Measurements from ENCODE around the gene CHST15.

Gene CHST15

DNA sequence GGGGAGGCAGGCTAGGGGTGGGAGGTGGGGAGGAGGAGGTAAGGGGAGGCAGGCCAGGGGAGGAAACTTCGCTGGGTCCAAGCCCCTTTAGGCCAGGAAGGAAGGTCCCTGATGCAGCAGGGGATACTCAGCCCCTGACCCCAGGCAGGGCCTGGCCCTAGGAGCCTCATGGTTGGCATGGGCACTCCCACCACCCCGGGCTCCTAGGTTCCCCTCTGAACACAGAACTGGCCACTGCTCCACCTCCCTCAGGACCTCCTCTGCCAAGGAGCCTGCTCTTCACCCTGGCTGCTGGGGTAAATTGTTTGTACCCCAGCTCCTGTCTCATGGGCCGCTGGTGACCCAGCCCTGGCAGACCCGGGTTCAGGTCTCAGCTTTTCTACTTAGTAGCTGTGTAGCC lies 25.8 kb upstream of the CHST15 start:
- TF ChIP-seq, protein P1, sequence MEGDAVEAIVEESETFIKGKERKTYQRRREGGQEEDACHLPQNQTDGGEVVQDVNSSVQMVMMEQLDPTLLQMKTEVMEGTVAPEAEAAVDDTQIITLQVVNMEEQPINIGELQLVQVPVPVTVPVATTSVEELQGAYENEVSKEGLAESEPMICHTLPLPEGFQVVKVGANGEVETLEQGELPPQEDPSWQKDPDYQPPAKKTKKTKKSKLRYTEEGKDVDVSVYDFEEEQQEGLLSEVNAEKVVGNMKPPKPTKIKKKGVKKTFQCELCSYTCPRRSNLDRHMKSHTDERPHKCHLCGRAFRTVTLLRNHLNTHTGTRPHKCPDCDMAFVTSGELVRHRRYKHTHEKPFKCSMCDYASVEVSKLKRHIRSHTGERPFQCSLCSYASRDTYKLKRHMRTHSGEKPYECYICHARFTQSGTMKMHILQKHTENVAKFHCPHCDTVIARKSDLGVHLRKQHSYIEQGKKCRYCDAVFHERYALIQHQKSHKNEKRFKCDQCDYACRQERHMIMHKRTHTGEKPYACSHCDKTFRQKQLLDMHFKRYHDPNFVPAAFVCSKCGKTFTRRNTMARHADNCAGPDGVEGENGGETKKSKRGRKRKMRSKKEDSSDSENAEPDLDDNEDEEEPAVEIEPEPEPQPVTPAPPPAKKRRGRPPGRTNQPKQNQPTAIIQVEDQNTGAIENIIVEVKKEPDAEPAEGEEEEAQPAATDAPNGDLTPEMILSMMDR (IDR thresholded peaks at IDR 0.05; ENCODE audit: control insufficient read depth, insufficient read depth, low read depth, low read length, missing control alignments), result no peak
- no peak for DNase-seq (ENCODE audit: low read depth)
- H3K4me3 ChIP-seq (ENCODE audit: control insufficient read depth, low read depth, low read length), result no peak overlapping the region

DNA sequence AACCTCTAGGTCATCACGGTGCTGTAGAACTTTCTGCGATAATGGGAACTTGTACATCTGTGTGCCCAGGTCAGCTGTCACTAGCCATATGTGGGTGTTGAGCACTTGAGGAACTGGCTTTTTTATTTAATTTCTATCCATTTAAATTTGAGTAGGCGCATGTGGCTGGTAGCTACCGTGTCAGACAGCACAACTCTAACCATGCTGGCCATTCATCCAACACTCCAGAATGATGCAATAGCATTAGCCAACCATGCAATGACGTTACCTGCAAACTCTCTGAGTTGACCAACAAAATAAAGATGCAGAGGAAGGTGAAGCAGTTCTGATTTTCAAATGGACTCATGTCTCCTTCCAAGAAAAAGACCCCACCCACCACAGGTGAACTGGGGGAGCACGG lies 24.4 kb upstream of the CHST15 start:
- no peak overlapping the region for H3K4me3 ChIP-seq (ENCODE audit: control insufficient read depth, low read depth, low read length)
- no peak for DNase-seq (ENCODE audit: low read depth)
- TF ChIP-seq, protein P1 (IDR thresholded peaks at IDR 0.05; ENCODE audit: control insufficient read depth, insufficient read depth, low read depth, low read length, missing control alignments), result no peak

DNA sequence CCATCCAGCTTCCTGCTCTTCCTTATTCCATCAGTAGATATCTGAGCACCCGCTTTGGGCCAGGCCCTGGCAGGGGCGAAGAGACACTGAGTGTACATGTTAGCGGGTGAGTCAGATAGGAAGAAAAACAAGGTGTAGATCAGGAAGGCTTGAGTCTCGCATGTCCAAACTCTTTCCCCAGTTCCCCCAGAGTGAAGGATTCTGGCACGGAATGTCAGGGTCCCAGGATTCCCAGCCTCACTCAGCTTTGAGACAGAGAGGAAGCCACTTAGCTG lies 24.1 kb upstream of the CHST15 start:
- TF ChIP-seq, protein P1 (IDR thresholded peaks at IDR 0.05; ENCODE audit: control insufficient read depth, insufficient read depth, low read depth, low read length, missing control alignments), result no peak
- H3K4me3 ChIP-seq (ENCODE audit: control insufficient read depth, low read depth, low read length), result no peak overlapping the region
- no peak for DNase-seq (ENCODE audit: low read depth)

DNA sequence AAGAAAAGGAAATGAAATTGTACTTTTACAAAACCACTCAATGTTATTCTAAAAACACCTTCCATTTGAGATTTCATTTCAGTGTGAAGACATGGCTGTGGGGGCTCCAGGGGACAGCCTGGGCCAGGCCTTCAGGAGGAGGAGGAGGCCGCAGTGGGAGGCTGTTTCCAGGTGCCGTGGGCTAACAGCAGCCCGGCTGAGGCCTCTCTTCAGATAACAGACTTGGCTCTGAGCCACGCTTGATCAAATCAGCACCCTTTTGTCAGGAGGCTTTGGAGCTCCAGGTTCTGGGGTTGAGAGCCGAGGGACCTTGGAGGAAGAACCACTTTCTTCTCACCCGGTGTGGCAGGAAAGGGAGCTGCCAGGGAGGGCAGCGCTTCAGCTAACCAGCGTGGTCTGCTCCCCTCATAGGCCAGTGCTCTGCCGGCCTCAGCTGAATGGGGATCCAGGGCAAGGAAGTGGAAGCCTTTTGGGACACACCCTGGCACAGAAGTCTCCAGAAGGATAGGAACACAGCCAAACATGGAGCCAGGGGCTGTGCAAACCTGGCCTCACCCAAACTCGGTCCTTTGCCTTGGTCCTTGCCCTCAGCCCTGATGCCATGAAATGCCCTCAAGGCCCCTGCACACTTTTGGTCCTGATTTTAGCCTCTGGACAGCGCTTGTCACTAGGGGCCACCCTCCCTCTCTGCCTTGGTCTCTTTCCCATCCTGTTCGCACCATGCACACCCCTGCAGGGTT lies 23.5 kb upstream of the CHST15 start:
- no peak for DNase-seq (ENCODE audit: low read depth)
- TF ChIP-seq, protein P1 (IDR thresholded peaks at IDR 0.05; ENCODE audit: control insufficient read depth, insufficient read depth, low read depth, low read length, missing control alignments), result no peak

DNA sequence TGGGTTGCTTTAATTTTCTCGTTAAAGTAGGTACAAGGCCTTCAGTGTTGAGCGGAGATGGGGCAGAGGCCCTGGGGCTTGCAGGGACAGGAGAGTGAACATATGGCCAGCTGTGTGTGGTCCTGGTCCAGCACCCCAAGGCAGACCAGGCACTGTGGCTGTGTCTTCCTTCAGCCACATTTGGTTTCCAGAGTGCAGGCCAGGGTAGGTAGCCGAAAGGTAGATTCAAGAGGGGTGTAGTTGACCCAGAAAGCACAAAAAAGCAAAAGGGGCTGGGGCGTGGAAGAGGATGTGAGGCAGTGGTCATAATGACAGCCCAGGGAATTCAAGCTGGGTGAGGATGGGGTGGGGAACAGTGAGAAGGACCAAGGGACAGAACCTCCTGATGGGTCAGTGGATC lies 21.3 kb upstream of the CHST15 start:
- TF ChIP-seq, protein P1 (IDR thresholded peaks at IDR 0.05; ENCODE audit: control insufficient read depth, insufficient read depth, low read depth, low read length, missing control alignments), result no peak
- H3K4me3 ChIP-seq (ENCODE audit: control insufficient read depth, low read depth, low read length), result no peak overlapping the region

More for the DNA sequence above, 23.5 kb upstream of the CHST15 start:
- H3K4me3 ChIP-seq (ENCODE audit: control insufficient read depth, low read depth, low read length), result no peak overlapping the region

DNA sequence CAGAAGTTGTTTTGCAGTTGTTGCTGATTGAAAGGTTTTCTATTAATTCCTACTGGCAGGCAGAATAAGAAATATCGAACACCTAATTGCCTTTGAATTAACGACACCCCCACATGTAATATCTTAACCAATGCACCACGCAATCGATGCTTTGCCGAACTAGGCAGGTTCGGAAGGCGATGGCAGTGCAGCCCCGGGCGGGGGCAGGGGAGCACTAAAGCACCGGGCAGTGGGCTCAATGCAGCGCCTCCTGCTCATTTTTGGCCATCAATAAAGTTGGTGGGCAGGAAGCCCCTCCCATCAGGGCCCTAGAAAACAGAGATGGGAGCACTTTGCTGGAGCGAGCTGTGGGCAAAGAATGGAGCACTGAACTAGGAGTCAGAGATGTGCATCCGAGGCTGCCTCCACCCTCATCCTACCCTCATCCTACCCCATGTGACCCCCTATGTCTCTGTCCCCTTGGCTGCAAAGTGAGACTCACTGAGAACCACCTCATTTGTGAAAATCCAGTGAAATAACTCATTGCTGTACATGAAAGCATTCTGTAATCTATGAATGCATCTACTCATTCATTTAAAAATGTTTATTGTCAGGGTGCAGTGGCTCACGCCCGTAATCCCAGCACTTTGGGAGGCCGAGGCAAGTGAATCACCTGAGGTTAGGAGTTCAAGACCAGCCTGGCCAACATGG lies 19.6 kb upstream of the CHST15 start:
- TF ChIP-seq, protein P1 (IDR thresholded peaks at IDR 0.05; ENCODE audit: control insufficient read depth, insufficient read depth, low read depth, low read length, missing control alignments), result no peak
- DNase-seq (ENCODE audit: low read depth), result no peak
- no peak overlapping the region for H3K4me3 ChIP-seq (ENCODE audit: control insufficient read depth, low read depth, low read length)

More for the DNA sequence above, 21.3 kb upstream of the CHST15 start:
- DNase-seq (ENCODE audit: low read depth), result no peak
